SK-N-MC (cell line): ENCODE results near the gene ANKS6.

ENCODE experiments used
- EZH2 ChIP-seq: fragments of 200-600 bp; sonication (generic); IDR thresholded peaks from one replicate; pipeline ENCODE4 v1.6.1; 2017; ENCODE audit warnings: antibody characterized with exemption
- FOXP2 ChIP-seq: optimal IDR thresholded peaks from 2 replicates; pipeline ENCODE3; 2011; ENCODE audit warnings: mild to moderate bottlenecking, moderate library complexity; ENCODE audit not compliant: insufficient read depth; ENCODE audit errors: extremely low read length, control extremely low read depth
- POLR2AphosphoS5 ChIP-seq: IDR thresholded peaks from 2 replicates; pipeline ENCODE4 v1.6.1; 2012; ENCODE audit warnings: mild to moderate bottlenecking, low read depth, low read length, borderline replicate concordance

- no peak for TF ChIP-seq POLR2AphosphoS5
- TF ChIP-seq EZH2 = no peak
- TF ChIP-seq FOXP2 = no peak
Observed at GRCh38 chr9:98804083-98804482, 7.7 kb upstream of the ANKS6 start.
